HepG2 (cell line): ENCODE results near the gene CYBC1. TPM values are rescaled to one million over a fixed set of nuclear protein-coding genes. Genes with fewer than 3 reads are reported as not detected.

ENCODE experiments used
- ATAC-seq: fragments of 200-7000 bp; cut with Tn5 transposase; 3 replicates; pipeline ENCODE4 v1.9.1; 2020; ENCODE audit warnings: mild to moderate bottlenecking, moderate library complexity
- BruUV-seq: library from RNA; stranded (reverse); fragments of 400-500 nt; replicated peaks from 2 replicates; lab custom pipeline; 2021; lab: Mats Ljungman, UMichigan
- CTCF ChIA-PET: fragments of 300-600 bp; formaldehyde crosslinking; extraction: SDS; loops from one replicate; lab custom pipeline; 2021; ENCODE audit warnings: low total read pairs, inconsistent platforms, low intra/inter-chr PET ratio; lab: Yijun Ruan, JAX
- POLR2A ChIA-PET: fragments of 350-600 bp; sonication (Branson Sonifier 250); formaldehyde crosslinking; loops from one replicate; lab custom pipeline; 2020; ENCODE audit warnings: antibody characterized with exemption, inconsistent platforms; lab: Yijun Ruan, JAX
- DNase-seq: peaks from one replicate; pipeline ENCODE4 v3.0.0-alpha.2; 2015; ENCODE audit warnings: low spot score
- FAIRE-seq: peaks from 3 replicates; lab custom pipeline; 2011; peaks lifted over from hg19 to GRCh38; lab: Jason Lieb, UNC
- H2AFZ ChIP-seq: one replicate; pipeline ENCODE4 v1.6.1; 2011; ENCODE audit warnings: low read length, inconsistent platforms
- H3K27ac ChIP-seq: fragments of 300-600 bp; 3 replicates; pipeline ENCODE4 v1.8.0; 2011; ENCODE audit warnings: mixed run types, mild to moderate bottlenecking, mixed read lengths, low read length, inconsistent platforms; ENCODE audit not compliant: insufficient read depth; ENCODE audit errors: extremely low read length
- H3K27me3 ChIP-seq, 2 experiments: fragments of 200-600 bp in 1 of 2; 2 replicates in 1 of 2; 3 replicates in 1 of 2; pipeline versions ENCODE4 v1.6.0 to v1.8.0; 2011; ENCODE audit warnings: low read length in 2 of 2, mild to moderate bottlenecking in 2 of 2, moderate library complexity in 2 of 2, inconsistent platforms in 1 of 2; ENCODE audit not compliant: insufficient read depth in 2 of 2, control insufficient read depth in 1 of 2
- H3K36me3 ChIP-seq, 2 experiments: fragments of 200-600 bp in 1 of 2; replicated peaks in 1 of 2; 2 replicates in 1 of 2; 3 replicates in 1 of 2; pipeline versions ENCODE4 v1.5.1 to v1.8.0; 2011; ENCODE audit warnings: low read length in 2 of 2, inconsistent platforms in 1 of 2; ENCODE audit not compliant: insufficient read depth in 2 of 2, control insufficient read depth in 1 of 2
- H3K4me1 ChIP-seq: 2 replicates; pipeline ENCODE4 v1.5.1; 2012; ENCODE audit warnings: low read length, inconsistent platforms; ENCODE audit not compliant: insufficient read depth
- H3K4me2 ChIP-seq: 2 replicates; pipeline ENCODE4 v1.6.0; 2011; ENCODE audit warnings: low read depth, low read length, inconsistent platforms
- H3K4me3 ChIP-seq, 3 experiments: fragments of 200-600 bp in 1 of 3; sonication (generic), shearing (Covaris generic) in 1 of 3; replicated peaks in 1 of 3; 2 replicates each; pipeline ENCODE4 v1.5.1; 2011 to 2016; ENCODE audit warnings: low read length in 3 of 3, inconsistent platforms in 2 of 3, low read depth in 2 of 3, mild to moderate bottlenecking in 2 of 3, control low read depth in 1 of 3, mixed read lengths in 1 of 3; ENCODE audit not compliant: insufficient read depth in 1 of 3
- H3K79me2 ChIP-seq: one replicate; pipeline ENCODE4 v1.6.1; 2011; ENCODE audit warnings: low read length, inconsistent platforms; ENCODE audit not compliant: insufficient read depth
- H3K9ac ChIP-seq: 2 replicates; pipeline ENCODE4 v1.6.0; 2011; ENCODE audit warnings: mild to moderate bottlenecking, low read depth, low read length, inconsistent platforms; ENCODE audit not compliant: insufficient read depth
- H3K9me3 ChIP-seq: 2 replicates; pipeline ENCODE4 v1.5.1; 2012; ENCODE audit warnings: mild to moderate bottlenecking, low read length
- H4K20me1 ChIP-seq: 2 replicates; pipeline ENCODE4 v1.6.0; 2011; ENCODE audit warnings: inconsistent platforms, mild to moderate bottlenecking, low read length, moderate library complexity; ENCODE audit not compliant: insufficient read depth
- HNRNPL ChIP-seq: fragments of 200-400 bp; formaldehyde crosslinking; IDR thresholded peaks from 2 replicates; pipeline ENCODE4 v1.6.1; 2017; ENCODE audit warnings: mild to moderate bottlenecking, low read depth, low read length
- KDM3A ChIP-seq: IDR thresholded peaks from 2 replicates; pipeline ENCODE4 v1.6.1; 2018; ENCODE audit warnings: low read depth, missing compliant biosample characterization
- NFATC3 ChIP-seq: sonication (generic); formaldehyde crosslinking; IDR thresholded peaks from 2 replicates; pipeline ENCODE4 v1.5.1; 2020; ENCODE audit warnings: mild to moderate bottlenecking, missing genetic modification reagents
- PHF8 ChIP-seq: sonication (generic); formaldehyde crosslinking; IDR thresholded peaks from 2 replicates; pipeline ENCODE4 v1.5.0; 2020; ENCODE audit warnings: missing genetic modification reagents
- PRPF4 ChIP-seq: fragments of 200-400 bp; formaldehyde crosslinking; IDR thresholded peaks from 2 replicates; pipeline ENCODE4 v1.6.1; 2016; ENCODE audit warnings: low read length, low read depth; ENCODE audit not compliant: poor library complexity, severe bottlenecking
- STAG1 ChIP-seq: sonication (generic); formaldehyde crosslinking; IDR thresholded peaks from 2 replicates; pipeline ENCODE4 v1.4.0; 2020; ENCODE audit warnings: missing genetic modification reagents
- ZBTB7B ChIP-seq: sonication (generic); formaldehyde crosslinking; IDR thresholded peaks from 2 replicates; pipeline ENCODE4 v1.4.0; 2020; ENCODE audit warnings: missing genetic modification reagents
- ZNF18 ChIP-seq: sonication (generic); formaldehyde crosslinking; IDR thresholded peaks from 2 replicates; pipeline ENCODE4 v1.8.0; 2022; ENCODE audit warnings: mild to moderate bottlenecking, missing genetic modification reagents; ENCODE audit not compliant: insufficient replicate concordance
- WGBS: methylation state at CpG from one replicate; pipeline ENCODE4 v1.1.6; 2017; ENCODE audit warnings: low lambda C conversion rate; 5-methylcytosine and 5-hydroxymethylcytosine counted together
- in situ Hi-C: cut with HindIII; loops from 2 replicates; pipeline ENCODE4 v1.10.0; 2017; ENCODE audit warnings: low pct_unique_long_range_greater_than_20kb; ENCODE audit not compliant: extremely low pct_ligation_motif_present
- intact Hi-C: fragments of 100-400 bp; cut with micrococcal nuclease; formaldehyde crosslinking; loops from one replicate; pipeline ENCODE4 v1.10.0; 2022; ENCODE audit not compliant: unreplicated experiment
- polyA plus RNA-seq, 8 experiments: library from polyadenylated mRNA; depleted of rRNA in 3 of 8; stranded (reverse) in 7 of 8; unstranded in 1 of 8; fragments of >200 nt; fragmentation: Illumina TruSeq in 4 of 8; extraction: Trizol in 4 of 8; gene quantifications; 2 replicates each; pipeline versions ENCODE4 v1.2.1 to v1.2.3, GENCODE V29; 2011 to 2016; ENCODE audit warnings: low read depth in 4 of 8, missing spikeins in 1 of 8, mixed read lengths in 1 of 8; ENCODE audit not compliant: insufficient read depth in 1 of 8
- total RNA-seq, 5 experiments: library from RNA; depleted of rRNA; stranded (reverse); fragments of >200 nt; fragmentation: Illumina TruSeq; extraction: Trizol; gene quantifications; 2 replicates each; pipeline ENCODE4 v1.2.3, GENCODE V29; 2016; ENCODE audit warnings: low read depth in 1 of 5
- TF ChIP-seq, protein P1 (sequence below): IDR thresholded peaks from 2 replicates; pipeline ENCODE4 v1.6.1; 2012; ENCODE audit warnings: low read depth, low read length, improper control_type of control experiment
- TF ChIP-seq, protein P2 (sequence below): sonication (generic); formaldehyde crosslinking; IDR thresholded peaks from 2 replicates; pipeline ENCODE4 v1.5.0; 2020; ENCODE audit warnings: mild to moderate bottlenecking, missing genetic modification reagents, moderate library complexity

The CYBC1 gene
- total and polyA plus RNA-seq, 2 of the 13 experiments (the other 11 are each of a cell fraction or from before 2014, with no cell fraction given) = 43.4 to 44.1 TPM

DNA sequence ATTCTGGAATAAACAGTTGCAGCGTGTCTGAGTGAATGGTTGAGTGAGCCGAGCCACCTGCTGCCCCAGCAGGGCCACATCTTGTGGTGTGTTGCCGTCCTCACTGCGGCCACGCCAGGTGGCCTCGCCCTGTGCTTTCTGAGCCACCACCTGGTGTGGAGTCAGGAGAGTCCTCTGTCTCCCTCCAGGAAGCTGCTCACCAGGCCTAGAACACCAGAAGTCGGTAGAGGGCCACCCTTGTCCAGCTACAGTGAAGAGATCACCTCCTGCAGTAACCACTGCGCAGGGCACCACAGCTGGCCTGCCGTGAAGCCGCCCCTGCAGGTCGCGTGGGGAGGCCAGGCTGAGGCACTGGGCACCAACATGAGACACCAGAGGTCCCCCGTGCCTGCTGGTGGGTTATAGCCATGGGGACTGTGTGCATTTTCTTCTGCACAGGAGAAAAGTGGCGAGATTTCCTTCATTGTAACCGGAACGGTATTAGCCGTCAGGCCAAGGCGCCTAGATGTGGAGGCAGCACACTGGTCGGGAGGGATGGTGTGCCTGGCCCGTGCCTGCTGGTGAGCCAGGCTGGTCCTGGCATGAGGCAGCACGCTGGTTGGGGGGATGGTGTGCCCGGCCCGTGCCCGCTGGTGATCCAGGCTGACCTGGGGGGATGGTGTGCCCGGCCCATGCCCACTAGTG, 40.1 kb upstream of the CYBC1 start (continued):
- TF ChIP-seq, protein P1, sequence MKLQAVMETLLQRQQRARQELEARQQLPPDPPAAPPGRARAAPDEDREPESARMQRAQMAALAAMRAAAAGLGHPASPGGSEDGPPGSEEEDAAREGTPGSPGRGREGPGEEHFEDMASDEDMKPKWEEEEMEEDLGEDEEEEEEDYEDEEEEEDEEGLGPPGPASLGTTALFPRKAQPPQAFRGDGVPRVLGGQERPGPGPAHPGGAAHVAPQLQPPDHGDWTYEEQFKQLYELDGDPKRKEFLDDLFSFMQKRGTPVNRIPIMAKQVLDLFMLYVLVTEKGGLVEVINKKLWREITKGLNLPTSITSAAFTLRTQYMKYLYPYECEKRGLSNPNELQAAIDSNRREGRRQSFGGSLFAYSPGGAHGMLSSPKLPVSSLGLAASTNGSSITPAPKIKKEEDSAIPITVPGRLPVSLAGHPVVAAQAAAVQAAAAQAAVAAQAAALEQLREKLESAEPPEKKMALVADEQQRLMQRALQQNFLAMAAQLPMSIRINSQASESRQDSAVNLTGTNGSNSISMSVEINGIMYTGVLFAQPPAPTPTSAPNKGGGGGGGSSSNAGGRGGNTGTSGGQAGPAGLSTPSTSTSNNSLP = no peak
- TF ChIP-seq HNRNPL (peak; percentile 75), STAG1 (peak; percentile 35), ZBTB7B (CRISPR knock-in tag) (no peak)
- TF ChIP-seq, protein P2, sequence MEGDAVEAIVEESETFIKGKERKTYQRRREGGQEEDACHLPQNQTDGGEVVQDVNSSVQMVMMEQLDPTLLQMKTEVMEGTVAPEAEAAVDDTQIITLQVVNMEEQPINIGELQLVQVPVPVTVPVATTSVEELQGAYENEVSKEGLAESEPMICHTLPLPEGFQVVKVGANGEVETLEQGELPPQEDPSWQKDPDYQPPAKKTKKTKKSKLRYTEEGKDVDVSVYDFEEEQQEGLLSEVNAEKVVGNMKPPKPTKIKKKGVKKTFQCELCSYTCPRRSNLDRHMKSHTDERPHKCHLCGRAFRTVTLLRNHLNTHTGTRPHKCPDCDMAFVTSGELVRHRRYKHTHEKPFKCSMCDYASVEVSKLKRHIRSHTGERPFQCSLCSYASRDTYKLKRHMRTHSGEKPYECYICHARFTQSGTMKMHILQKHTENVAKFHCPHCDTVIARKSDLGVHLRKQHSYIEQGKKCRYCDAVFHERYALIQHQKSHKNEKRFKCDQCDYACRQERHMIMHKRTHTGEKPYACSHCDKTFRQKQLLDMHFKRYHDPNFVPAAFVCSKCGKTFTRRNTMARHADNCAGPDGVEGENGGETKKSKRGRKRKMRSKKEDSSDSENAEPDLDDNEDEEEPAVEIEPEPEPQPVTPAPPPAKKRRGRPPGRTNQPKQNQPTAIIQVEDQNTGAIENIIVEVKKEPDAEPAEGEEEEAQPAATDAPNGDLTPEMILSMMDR (CRISPR knock-in tag) = peak; percentile 44

GRCh38 chr17:82489851-82490511, 39.4 kb upstream of the CYBC1 start:
- Histone ChIP-seq H3K9me3 (no peaks in the 10 kb centered on the region), H3K4me3 (no peak overlapping the region), H3K27me3 (no peaks in the 10 kb centered on the region), H3K36me3 (peaks cover 12 to 25% of the 10 kb centered on the region in 2 experiments), H3K4me1 (peaks cover 33% of the 10 kb centered on the region), H3K4me2 (no peak overlapping the region), H3K79me2 (no peaks in the 10 kb centered on the region), H3K27ac (no peak overlapping the region)
- no TSS peak for BruUV-seq
- ChIA-PET POLR2A (no interaction called here), CTCF (no interaction called here)
- no peak for ATAC-seq
- 95% methylated on average over 21 of the region's 21 CpGs for WGBS
- DNase-seq = no peak
- TF ChIP-seq NFATC3 (CRISPR knock-in tag) = no peak
- TF ChIP-seq KDM3A (CRISPR knock-in tag) = no peak
- TF ChIP-seq ZNF18 (CRISPR knock-in tag) = no peak
- TF ChIP-seq PRPF4 = no peak
- no peak for TF ChIP-seq PHF8
- TF ChIP-seq, all 625 proteins: peak for 0
- H4K20me1 ChIP-seq = no peaks in the 10 kb centered on the region
- FAIRE-seq = no peak
- H2AFZ ChIP-seq = no peak overlapping the region
- in situ Hi-C loops = no loop called here
- no peak overlapping the region for H3K9ac ChIP-seq
- intact Hi-C loops = no loop called here
